Mononuclear cell (primary cell): ENCODE measurements around the gene FGD2. TPM values are rescaled to one million over a fixed set of nuclear protein-coding genes. Genes with fewer than 3 reads are reported as not detected.

ENCODE experiments used
- H3K27me3 ChIP-seq: 2 replicates; pipeline ENCODE4 v1.6.0; 2011; ENCODE audit warnings: low read length, control low read depth; ENCODE audit not compliant: insufficient read depth
- H3K4me1 ChIP-seq: 2 replicates; pipeline ENCODE4 v1.5.1; 2011; ENCODE audit warnings: mild to moderate bottlenecking, low read length, control low read depth; ENCODE audit not compliant: insufficient read depth
- H3K4me3 ChIP-seq: 2 replicates; pipeline ENCODE4 v1.5.1; 2011; ENCODE audit warnings: mild to moderate bottlenecking, low read length, moderate library complexity
- H3K9me3 ChIP-seq: 2 replicates; pipeline ENCODE4 v1.5.1; 2011; ENCODE audit warnings: low read depth, mild to moderate bottlenecking, control low read depth, low read length
- total RNA-seq: library from RNA; depleted of rRNA; stranded (reverse); fragments of >200 nt; gene quantifications from one replicate; pipeline ENCODE4 v1.2.3, GENCODE V29; 2012

FGD2 gene
- total RNA-seq, 1 donor: 41.7 TPM

DNA sequence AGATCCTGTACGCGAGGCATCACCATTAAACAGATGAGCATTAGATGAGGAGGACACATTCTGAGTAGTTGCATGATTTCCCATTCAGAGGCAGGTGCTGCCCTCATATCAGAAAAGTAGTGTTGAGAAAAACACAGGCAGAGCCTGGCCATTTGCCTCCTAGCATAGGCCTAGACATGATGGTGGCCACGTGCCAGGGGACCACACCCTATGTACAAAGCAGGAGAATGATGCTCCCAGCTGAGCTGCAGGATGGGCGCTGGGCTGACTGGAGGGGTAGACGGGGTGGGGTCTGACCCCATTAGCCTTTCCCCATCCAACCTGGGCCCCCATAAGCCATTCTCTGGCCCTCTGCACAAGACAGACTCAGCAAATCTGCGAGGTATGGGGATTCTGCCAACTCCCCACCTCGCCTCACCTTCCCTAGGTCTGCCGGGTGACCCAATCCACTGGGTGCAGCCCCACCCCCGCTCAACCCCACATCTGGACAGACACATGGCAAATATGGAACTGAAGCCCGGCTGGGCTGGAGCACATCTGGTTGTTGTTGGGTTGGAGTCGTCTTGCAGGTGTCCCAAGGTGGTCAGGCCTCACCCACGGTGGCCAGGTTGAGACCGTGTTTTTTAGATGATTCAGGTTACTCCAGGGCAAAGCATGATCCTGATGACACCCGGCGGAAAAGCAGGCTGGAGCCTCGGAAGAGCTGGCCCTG lies 37.0 kb upstream of the FGD2 start:
- Histone ChIP-seq H3K27me3 (no peaks in the 10 kb centered on the region), H3K4me1 (peaks cover 16% of the 10 kb centered on the region), H3K9me3 (no peaks in the 10 kb centered on the region), H3K4me3 (no peak overlapping the region)

DNA sequence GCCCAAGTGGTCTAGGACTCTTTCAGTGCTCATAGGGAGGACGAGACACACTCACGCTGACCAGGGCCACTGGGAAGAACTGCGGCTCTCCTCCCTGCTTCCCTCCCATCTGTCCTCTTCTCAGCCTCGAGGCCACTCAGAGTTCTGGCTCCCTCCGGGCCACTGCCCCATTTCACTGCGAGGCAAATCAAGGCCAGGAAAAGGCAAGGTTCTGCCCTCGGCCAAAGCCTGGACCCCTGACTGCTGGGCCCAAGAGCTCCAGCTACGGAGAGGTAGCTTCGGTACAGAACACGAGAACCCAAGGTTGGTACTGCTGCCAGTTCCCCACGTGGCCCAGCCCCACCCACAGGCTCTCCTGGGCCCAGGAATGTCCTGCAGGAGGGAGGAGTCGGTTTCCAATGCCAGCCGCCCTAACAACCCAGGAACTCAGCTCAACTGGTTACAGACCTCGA lies 36.2 kb upstream of the FGD2 start:
- H3K9me3 ChIP-seq: no peaks in the 10 kb centered on the region
- no peak overlapping the region for H3K4me3 ChIP-seq
- no peaks in the 10 kb centered on the region for H3K27me3 ChIP-seq
- H3K4me1 ChIP-seq: peaks cover 8% of the 10 kb centered on the region

DNA sequence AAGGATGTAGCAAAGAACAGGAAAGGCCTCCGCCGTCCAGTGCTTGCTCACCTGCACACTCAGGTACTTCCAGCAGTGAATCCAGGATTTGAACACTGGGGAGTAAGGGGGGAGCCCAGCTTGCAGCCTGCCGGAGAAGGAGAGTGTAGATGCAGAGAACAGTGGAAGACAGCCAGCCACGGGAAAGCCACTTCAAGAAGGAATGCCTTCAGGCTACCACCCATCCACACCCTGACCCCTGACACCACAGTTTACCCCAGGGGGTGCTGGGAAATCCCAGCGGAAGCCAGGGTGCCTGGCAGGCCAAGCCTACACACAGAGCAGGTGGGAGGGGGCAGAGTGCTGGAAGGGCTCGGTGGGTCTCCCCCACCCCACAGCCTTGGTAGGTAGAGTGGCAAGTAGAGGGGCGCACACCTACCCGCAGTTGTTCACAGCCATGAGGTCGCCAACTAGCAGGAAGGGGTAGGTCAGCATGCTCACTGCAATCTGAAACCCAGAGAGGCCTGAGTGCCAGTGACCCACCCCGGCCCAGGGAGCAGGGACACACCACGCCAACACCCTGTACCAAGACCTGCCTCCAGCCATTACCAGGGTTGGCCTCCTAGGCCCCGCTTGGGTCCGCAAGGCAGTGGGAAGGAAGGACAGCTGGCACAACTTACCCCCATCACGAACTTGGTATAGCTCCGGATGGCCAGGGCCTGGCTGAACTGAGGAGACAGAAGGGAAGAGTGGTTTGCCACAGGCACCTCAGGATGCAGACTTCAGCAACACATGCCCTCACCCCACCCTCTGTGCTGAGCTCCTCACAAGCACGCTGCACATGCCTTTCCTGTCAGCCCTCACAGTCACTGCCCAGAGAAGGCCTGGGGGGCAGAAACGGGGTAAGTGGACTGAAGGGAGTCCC lies 35.2 kb upstream of the FGD2 start:
- H3K27me3 ChIP-seq: no peaks in the 10 kb centered on the region
- no peaks in the 10 kb centered on the region for H3K4me1 ChIP-seq
- H3K4me3 ChIP-seq: no peak overlapping the region
- no peaks in the 10 kb centered on the region for H3K9me3 ChIP-seq

DNA sequence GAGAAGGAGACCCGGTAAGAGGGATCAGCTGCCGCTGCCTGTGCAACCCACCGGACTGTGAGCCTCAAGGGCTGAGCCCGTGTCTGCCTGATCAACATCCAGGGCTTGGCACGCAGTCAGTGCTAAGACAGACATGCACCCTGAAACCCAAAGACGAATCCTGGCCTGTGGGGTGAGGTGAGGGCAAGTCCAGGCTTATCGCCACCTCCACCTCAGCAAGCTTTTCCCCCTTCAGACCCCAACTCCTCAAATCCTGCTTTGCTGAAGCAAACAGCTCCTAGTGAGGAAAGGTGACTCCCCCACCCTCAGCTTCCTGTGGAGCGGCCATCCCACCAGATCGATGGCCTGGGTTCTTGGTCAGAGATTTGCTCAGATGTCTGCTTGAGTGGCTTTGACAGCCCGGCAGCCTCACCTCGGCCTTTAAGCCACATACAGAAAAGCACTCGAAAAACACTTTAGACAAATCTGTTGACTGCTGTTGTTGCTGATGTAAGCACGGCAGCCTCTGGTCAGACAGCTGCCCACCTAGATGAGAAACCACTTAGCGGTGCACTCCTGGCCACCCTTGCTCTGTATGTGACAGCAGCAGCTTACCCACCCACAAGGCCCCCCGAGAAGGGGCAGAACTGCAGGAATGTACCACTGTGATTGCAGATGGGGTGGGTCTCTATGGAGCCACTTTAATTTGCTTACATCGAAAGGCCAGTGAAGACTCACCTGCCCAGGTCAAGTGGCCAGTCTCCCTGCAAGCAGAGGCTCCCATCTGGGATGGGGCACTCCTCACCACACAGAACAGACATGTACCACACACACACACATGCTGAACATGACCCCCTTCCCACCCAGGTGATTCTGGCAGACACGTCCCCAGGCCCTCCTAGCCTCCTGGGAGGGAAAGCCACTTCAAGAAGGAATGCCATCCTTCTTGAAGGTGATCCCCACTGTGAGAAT lies 34.3 kb upstream of the FGD2 start:
- Histone ChIP-seq H3K27me3 (no peaks in the 10 kb centered on the region), H3K4me3 (no peak overlapping the region), H3K4me1 (no peaks in the 10 kb centered on the region), H3K9me3 (no peaks in the 10 kb centered on the region)

DNA sequence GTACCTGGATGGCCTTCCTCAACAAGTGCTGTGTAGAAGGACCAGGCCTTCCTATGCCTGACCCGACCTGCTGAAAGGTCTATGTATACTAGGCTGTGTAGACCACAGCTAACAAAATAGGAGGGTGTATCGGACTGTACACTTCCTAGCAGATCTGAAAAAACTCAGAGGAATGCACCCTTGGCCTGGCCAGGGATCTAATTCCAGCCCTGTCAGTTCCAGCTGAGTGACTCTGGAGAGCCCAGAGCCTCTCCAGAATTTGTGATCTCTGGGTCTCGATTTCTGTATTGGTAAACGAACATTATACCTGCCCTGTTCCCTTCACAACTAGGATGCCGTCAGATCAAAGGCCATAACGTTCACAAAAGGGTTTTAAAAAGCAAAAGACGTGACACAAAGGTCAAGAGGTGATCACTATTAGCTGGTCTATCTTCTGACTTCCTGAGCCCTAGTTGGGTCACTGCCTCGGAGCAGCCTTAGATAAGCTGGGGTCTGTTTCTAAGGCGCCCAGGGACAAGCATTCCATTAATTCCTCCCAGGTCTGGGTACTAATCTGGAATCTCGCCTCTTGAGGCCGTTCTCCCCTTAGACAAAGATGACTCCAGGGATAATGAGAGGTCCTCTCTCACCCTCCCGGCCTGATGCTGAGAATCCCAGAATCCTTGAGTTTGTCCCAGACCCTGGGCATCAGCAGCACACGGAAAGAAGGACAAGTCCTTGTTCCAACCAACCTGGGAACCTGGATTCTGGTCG lies 33.4 kb upstream of the FGD2 start:
- no peaks in the 10 kb centered on the region for H3K27me3 ChIP-seq
- no peak overlapping the region for H3K4me3 ChIP-seq
- H3K4me1 ChIP-seq: no peaks in the 10 kb centered on the region
- no peaks in the 10 kb centered on the region for H3K9me3 ChIP-seq

DNA sequence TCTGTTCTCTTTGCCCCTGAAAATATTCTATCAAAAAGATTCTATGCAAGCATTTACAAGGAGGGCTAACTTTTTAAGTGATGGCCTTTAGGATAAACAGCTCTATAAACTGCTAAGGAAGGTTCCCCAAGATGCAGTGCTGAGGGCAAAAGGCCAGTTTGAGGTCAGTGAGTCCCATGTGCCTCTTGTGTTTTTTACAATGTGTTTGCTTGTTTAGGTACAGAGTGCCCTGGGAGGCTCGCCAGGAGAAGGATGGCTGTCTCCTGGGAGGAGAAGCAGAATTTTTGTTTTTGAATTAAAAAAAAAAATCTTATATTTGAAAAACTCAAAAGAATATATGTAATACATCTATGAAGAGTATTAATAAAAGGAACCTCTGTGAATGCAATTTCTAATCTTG lies 32.3 kb upstream of the FGD2 start:
- H3K9me3 ChIP-seq: no peaks in the 10 kb centered on the region
- no peak overlapping the region for H3K4me3 ChIP-seq
- H3K27me3 ChIP-seq: no peaks in the 10 kb centered on the region
- H3K4me1 ChIP-seq: no peaks in the 10 kb centered on the region

DNA sequence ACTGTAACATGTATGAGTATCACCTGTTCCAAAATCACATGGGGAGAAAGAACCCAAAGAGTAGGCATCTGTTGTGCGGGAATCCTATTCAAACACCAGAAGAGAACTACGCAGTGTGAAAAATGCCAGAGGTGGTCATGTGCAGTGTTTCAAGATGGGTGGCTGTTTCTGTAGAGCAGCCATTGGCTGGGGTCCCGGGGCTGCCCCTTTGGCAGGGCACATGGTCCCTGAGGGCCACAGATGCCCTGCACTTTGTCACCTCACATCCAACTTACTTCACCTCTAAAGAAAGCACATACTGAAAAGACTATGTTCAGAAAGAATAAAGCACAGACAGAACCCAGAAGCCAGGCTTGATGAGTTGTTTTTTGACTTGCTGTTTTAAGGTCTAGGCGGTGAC lies 31.8 kb upstream of the FGD2 start:
- H3K4me3 ChIP-seq: no peak overlapping the region
- H3K4me1 ChIP-seq: no peaks in the 10 kb centered on the region
- no peaks in the 10 kb centered on the region for H3K9me3 ChIP-seq
- no peaks in the 10 kb centered on the region for H3K27me3 ChIP-seq

DNA sequence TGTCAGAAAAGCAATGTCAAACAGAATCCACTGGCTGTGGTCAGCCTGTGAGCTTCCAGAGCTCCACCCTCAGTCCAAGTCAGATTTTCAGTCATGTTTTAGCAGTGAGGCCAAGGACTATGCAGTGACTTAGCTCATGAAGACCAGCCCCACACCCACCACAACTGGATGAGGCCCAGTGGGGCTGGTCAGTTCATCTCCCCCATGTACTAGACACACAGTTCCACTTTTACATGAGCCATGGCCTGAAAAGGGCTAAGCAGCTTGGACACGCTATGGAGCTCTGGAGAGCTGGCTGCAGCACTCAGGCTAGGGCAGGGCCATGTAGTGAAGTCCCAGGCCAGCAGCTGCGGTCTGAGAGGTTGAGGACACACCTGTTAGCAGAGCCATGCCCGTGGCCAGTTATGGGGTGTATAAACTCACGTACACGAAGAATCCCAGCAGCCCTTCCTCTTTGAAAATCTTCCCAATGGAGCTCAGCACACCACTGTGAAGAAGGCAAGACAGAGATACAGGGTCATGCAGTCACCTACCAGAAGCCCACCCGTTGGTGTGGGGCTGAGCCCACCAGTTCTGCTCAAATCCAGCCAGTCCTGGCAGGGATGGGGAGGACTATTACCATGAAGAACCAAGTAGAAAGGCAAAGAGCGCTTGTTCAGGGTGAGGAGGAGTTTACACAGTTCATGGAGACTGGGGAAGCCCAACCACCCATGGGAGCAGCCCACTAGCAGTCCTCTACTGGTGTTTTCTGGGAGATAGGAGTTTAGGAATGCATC lies 30.0 kb upstream of the FGD2 start:
- Histone ChIP-seq H3K27me3 (no peaks in the 10 kb centered on the region), H3K4me1 (peaks cover 4% of the 10 kb centered on the region), H3K9me3 (no peaks in the 10 kb centered on the region), H3K4me3 (no peak overlapping the region)

DNA sequence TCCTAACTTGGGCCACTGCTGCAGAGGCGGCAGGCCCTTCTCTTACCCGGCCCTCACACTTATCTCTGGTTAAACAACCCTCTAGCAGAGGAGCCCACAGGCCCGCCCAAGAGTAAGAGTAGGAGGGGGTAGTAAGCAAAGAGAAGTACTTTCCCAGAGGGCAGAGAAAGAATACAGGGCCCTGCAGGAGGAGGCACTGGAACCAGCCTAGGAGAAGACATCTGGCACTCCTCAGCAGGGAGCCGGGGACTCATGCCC lies 29.5 kb upstream of the FGD2 start:
- Histone ChIP-seq H3K4me1 (peaks cover 4% of the 10 kb centered on the region), H3K9me3 (no peaks in the 10 kb centered on the region), H3K27me3 (no peaks in the 10 kb centered on the region), H3K4me3 (no peak overlapping the region)

DNA sequence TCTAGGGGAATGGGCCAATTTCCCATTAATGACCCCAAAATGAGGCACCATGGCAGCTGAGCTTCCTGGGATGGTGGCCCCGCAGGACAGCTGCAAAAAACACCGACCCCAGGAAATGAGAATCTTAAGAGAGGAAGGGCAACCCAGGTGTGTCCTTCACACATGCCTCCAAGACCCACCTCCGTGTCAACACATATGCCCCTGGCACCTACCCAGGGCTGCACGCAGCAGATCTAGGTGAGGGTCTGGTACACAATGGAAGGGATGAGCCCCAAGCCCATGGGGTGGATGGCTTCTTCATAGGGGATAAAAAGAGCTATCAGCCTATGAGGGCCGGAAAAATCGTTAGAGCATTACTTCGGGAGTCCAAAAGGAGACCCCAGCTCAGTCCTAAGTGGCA lies 28.9 kb upstream of the FGD2 start:
- Histone ChIP-seq H3K9me3 (no peaks in the 10 kb centered on the region), H3K4me3 (no peak overlapping the region), H3K4me1 (peaks cover 4% of the 10 kb centered on the region), H3K27me3 (no peaks in the 10 kb centered on the region)

DNA sequence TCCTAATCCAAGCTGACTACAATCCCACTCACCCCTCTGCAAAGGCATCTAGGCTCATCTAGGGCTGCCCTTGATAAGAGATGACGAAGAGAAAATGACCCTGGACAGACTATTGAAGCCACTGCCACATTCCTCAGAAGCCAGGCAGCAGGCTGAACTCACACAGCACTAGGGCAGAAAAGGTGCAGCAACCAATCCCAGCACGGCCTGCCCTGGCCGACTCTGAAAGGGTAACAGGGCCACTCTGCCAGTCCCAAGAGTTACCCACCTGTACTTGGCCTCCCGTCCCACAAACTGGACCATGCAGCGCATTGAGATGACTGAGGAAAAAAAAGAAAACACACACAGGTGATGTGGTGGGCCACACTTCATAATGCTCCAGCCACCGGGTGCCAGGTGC lies 28.5 kb upstream of the FGD2 start:
- peaks cover 4% of the 10 kb centered on the region for H3K4me1 ChIP-seq
- H3K27me3 ChIP-seq: no peaks in the 10 kb centered on the region
- no peak overlapping the region for H3K4me3 ChIP-seq
- no peaks in the 10 kb centered on the region for H3K9me3 ChIP-seq

DNA sequence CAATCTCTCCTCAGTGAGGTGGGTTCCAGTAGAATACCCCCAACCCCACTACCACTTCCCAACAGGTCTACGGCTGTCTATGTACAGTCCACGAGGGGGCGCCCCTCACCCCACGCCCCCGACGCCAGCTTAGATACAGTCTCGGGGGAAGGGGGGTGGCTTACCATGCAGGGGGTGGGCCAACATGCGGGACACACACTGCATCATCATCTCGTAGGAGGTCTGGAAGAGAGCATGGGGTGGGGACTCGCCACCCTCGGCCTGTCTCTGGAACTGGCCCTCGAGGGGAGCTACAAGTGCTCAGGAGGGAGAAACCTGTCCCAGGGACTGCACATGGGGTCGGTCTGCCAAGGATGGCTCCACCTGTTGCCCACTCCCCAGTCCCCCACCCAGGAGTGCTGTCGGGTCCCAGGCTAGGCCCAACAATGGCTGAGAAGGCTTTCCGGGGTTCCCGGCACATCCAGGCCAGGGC lies 27.9 kb upstream of the FGD2 start:
- Histone ChIP-seq H3K4me3 (no peak overlapping the region), H3K27me3 (no peaks in the 10 kb centered on the region), H3K4me1 (peaks cover 5% of the 10 kb centered on the region), H3K9me3 (no peaks in the 10 kb centered on the region)

DNA sequence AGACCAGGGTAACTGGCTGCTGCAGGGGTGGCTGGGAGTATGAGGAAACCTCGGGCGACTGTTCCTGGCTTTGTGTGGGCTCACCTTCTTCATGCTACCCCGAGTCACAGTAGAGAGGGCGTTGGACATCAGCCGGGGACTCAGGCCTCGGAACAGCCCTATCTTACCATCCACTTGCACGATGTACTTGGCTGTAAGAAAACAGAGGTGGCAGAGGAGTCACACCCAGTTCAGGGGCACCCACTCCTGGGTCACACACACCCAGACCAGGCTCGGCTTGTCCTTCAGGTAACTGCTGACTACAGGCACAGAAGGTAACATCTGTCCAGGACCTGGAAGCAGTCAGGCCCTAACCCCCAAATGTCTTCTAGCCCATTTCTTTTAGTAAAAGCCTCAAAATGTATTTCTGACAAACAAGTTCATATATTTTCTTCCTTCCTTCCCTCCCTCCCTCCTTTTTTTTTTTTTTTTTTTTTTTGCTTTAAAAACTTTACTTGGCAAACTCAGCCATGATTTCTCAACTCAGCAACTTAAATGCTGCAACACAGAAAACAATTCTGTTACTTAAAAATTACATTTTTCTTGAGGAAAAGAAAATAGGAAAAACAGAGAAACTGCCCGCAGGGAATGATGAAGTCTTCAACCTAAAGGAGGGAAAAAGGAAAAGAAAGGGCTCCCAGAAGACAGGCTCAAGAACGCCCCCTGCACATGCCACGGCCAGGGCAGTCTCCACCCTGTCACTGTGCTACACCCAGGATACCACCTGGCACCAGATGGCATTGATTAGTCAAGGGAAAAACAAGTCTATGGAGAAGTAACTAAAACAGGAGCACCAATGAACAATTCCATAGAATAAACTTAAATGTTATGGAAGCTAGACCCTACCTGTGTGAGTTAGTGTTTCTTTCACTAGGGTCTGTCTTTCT lies 26.8 kb upstream of the FGD2 start:
- Histone ChIP-seq H3K9me3 (no peaks in the 10 kb centered on the region), H3K4me1 (peaks cover 17% of the 10 kb centered on the region), H3K27me3 (no peaks in the 10 kb centered on the region), H3K4me3 (no peak overlapping the region)
